CD14-positive monocyte (primary cell): ENCODE measurements around the gene PTCD2. TPM values are rescaled to one million over a fixed set of nuclear protein-coding genes. Genes with fewer than 3 reads are reported as not detected.

Source experiments
- DNase-seq, 3 donors: peaks; one replicate each; pipeline ENCODE4 v3.0.0-alpha.2; 2011 to 2022
- H2AFZ ChIP-seq: 2 replicates; pipeline ENCODE4 v1.6.0; 2012; ENCODE audit warnings: mild to moderate bottlenecking, low read depth, low read length, inconsistent platforms; ENCODE audit not compliant: insufficient read depth, poor library complexity, severe bottlenecking
- H3K27ac ChIP-seq, 2 donors: 1 replicate in 1 of 2; 2 replicates in 1 of 2; pipeline ENCODE4 v1.5.1; 2012 to 2013; ENCODE audit warnings: low read length in 2 of 2, control low read depth in 1 of 2, inconsistent platforms in 1 of 2, low read depth in 1 of 2, mild to moderate bottlenecking in 1 of 2
- H3K27me3 ChIP-seq, 2 donors: one replicate each; pipeline versions ENCODE4 v1.6.0 to v1.6.1; 2011 to 2013; ENCODE audit warnings: low read length in 2 of 2; ENCODE audit not compliant: control insufficient read depth in 2 of 2, insufficient read depth in 2 of 2
- H3K36me3 ChIP-seq, 2 donors: replicated peaks in 1 of 2; 1 replicate in 1 of 2; 2 replicates in 1 of 2; pipeline versions ENCODE4 v1.5.1 to v1.6.1; 2012 to 2013; ENCODE audit warnings: low read length in 2 of 2, control low read depth in 1 of 2, inconsistent platforms in 1 of 2, mild to moderate bottlenecking in 1 of 2; ENCODE audit not compliant: insufficient read depth in 2 of 2, control insufficient read depth in 1 of 2
- H3K4me1 ChIP-seq, 2 donors: 1 replicate in 1 of 2; 2 replicates in 1 of 2; pipeline versions ENCODE4 v1.5.1 to v1.6.1; 2012 to 2013; ENCODE audit warnings: low read length in 2 of 2, control low read depth in 1 of 2, inconsistent platforms in 1 of 2, mild to moderate bottlenecking in 1 of 2, moderate library complexity in 1 of 2; ENCODE audit not compliant: insufficient read depth in 2 of 2, control insufficient read depth in 1 of 2
- H3K4me2 ChIP-seq: replicated peaks from 2 replicates; pipeline ENCODE3; 2012; ENCODE audit warnings: low read length, moderate library complexity, mild to moderate bottlenecking; ENCODE audit not compliant: poor library complexity, severe bottlenecking; ENCODE audit errors: extremely low read depth
- H3K4me3 ChIP-seq, 3 experiments: fragments of 200-600 bp in 1 of 3; sonication (generic) in 1 of 3; replicated peaks in 1 of 3; 1 replicate in 2 of 3; 2 replicates in 1 of 3; pipeline ENCODE4 v1.5.1; 2011 to 2013; ENCODE audit warnings: low read length in 3 of 3, mild to moderate bottlenecking in 3 of 3, control low read depth in 2 of 3, low read depth in 2 of 3, inconsistent platforms in 1 of 3, moderate library complexity in 1 of 3
- H3K79me2 ChIP-seq: 2 replicates; pipeline ENCODE4 v1.6.0; 2012; ENCODE audit warnings: mild to moderate bottlenecking, control low read depth, inconsistent platforms, low read length, moderate library complexity; ENCODE audit not compliant: insufficient read depth
- H3K9ac ChIP-seq: 2 replicates; pipeline ENCODE4 v1.6.0; 2017; ENCODE audit warnings: low read length, mild to moderate bottlenecking; ENCODE audit not compliant: insufficient read depth, poor library complexity, severe bottlenecking
- H3K9me3 ChIP-seq, 2 donors: replicated peaks in 1 of 2; 1 replicate in 1 of 2; 2 replicates in 1 of 2; pipeline versions ENCODE4 v1.5.1 to v1.6.1; 2012 to 2013; ENCODE audit warnings: low read length in 2 of 2, control low read depth in 1 of 2; ENCODE audit not compliant: control insufficient read depth in 1 of 2, insufficient read depth in 1 of 2
- H4K20me1 ChIP-seq: 2 replicates; pipeline ENCODE4 v1.6.0; 2012; ENCODE audit warnings: mild to moderate bottlenecking, low read length, control low read depth, moderate library complexity; ENCODE audit not compliant: insufficient read depth
- H3K27ac Mint-ChIP-seq, 7 donors: one replicate each; pipeline ENCODE4 v1.8.0; 2020; ENCODE audit warnings: mild to moderate bottlenecking in 7 of 7, mixed read lengths in 7 of 7, moderate library complexity in 6 of 7, inconsistent platforms in 2 of 7
- H3K27me3 Mint-ChIP-seq, 3 donors: one replicate each; pipeline ENCODE4 v1.8.0; 2021 to 2022; ENCODE audit warnings: low read depth in 3 of 3, mild to moderate bottlenecking in 3 of 3, mixed read lengths in 3 of 3, moderate library complexity in 3 of 3, inconsistent platforms in 1 of 3
- H3K36me3 Mint-ChIP-seq, 2 donors: one replicate each; pipeline ENCODE4 v1.8.0; 2020; ENCODE audit warnings: mixed read lengths in 2 of 2, inconsistent platforms in 1 of 2, mild to moderate bottlenecking in 1 of 2
- H3K4me1 Mint-ChIP-seq: one replicate; pipeline ENCODE4 v1.8.0; 2020; ENCODE audit warnings: mild to moderate bottlenecking, mixed read lengths
- H3K4me3 Mint-ChIP-seq, 2 donors: one replicate each; pipeline ENCODE4 v1.8.0; 2020; ENCODE audit warnings: mild to moderate bottlenecking in 2 of 2, mixed read lengths in 2 of 2, moderate library complexity in 1 of 2
- H3K9me3 Mint-ChIP-seq, 7 donors: one replicate each; pipeline ENCODE4 v1.8.0; 2020 to 2022; ENCODE audit warnings: mixed read lengths in 7 of 7, mild to moderate bottlenecking in 6 of 7, moderate library complexity in 6 of 7, inconsistent platforms in 2 of 7
- CTCF ChIP-seq: fragments of 200-600 bp; IDR thresholded peaks from one replicate; pipeline ENCODE4 v1.8.0; 2022; ENCODE audit warnings: antibody characterized with exemption, mild to moderate bottlenecking
- WGBS: methylation state at CpG from one replicate; pipeline ENCODE4 v1.1.5; 2013; ENCODE audit warnings: missing lambda C conversion rate; ENCODE audit not compliant: insufficient coverage; 5-methylcytosine and 5-hydroxymethylcytosine counted together
- intact Hi-C, 2 donors: fragments of 100-400 bp; cut with micrococcal nuclease; formaldehyde crosslinking; loops; one replicate each; pipeline versions ENCODE4 v1.15.0 to v1.15.1; 2023
- polyA plus RNA-seq, 3 donors: library from polyadenylated mRNA; depleted of rRNA in 1 of 3; unstranded in 2 of 3; stranded (reverse) in 1 of 3; fragments of 300-500 nt in 2 of 3; fragments of >200 nt in 1 of 3; fragmentation: Illumina TruSeq in 2 of 3; gene quantifications; 1 replicate in 2 of 3; 2 replicates in 1 of 3; pipeline ENCODE4 v1.2.3, GENCODE V29; 2012 to 2021

PTCD2 gene
- polyA plus RNA-seq, 3 donors = 1.6 to 2.2 (median 1.8) TPM

GRCh38 chr5:72387985-72388384 lies 67.8 kb downstream of the PTCD2 start:
- Histone ChIP-seq H3K27me3 (no peaks in the 10 kb centered on the region), H3K4me3 (no peak overlapping the region), H3K9ac (no peak overlapping the region), H3K36me3 (no peaks in the 10 kb centered on the region), H3K4me1 (peaks cover 72 to 78% of the 10 kb centered on the region in 2 donors), H2AFZ (no peak overlapping the region), H3K27ac (no peak overlapping the region), H4K20me1 (no peaks in the 10 kb centered on the region), H3K9me3 (no peaks in the 10 kb centered on the region), H3K4me2 (no peak overlapping the region), H3K79me2 (no peaks in the 10 kb centered on the region)
- Mint-ChIP-seq H3K4me3 (no peak overlapping the region), H3K36me3 (no peaks in the 10 kb centered on the region), H3K27ac (no peak overlapping the region), H3K9me3 (no peaks in the 10 kb centered on the region), H3K4me1 (peaks cover 73% of the 10 kb centered on the region), H3K27me3 (peaks cover 0 to 2% (median 0%) of the 10 kb centered on the region in 3 donors)
- 78% methylated on average over 2 of the region's 3 CpGs for WGBS
- TF ChIP-seq CTCF = no peak
- DNase-seq = no peak
- intact Hi-C loops = no loop called here

- Mint-ChIP-seq H3K27ac (peak overlapping the region in 1 of 7 donors; percentile 79), H3K36me3 (no peaks in the 10 kb centered on the region), H3K27me3 (peaks cover 0 to 2% (median 0%) of the 10 kb centered on the region in 3 donors), H3K4me3 (no peak overlapping the region), H3K9me3 (no peaks in the 10 kb centered on the region), H3K4me1 (peaks cover 77% of the 10 kb centered on the region)
- no peak overlapping the region for H3K4me3 ChIP-seq
- WGBS = 88% methylated on average over 7 of the region's 8 CpGs
- no peaks in the 10 kb centered on the region for H4K20me1 ChIP-seq
- no peak overlapping the region for H3K9ac ChIP-seq
- no peaks in the 10 kb centered on the region for H3K9me3 ChIP-seq
- H3K4me1 ChIP-seq = peaks cover 76 to 85% of the 10 kb centered on the region in 2 donors
- intact Hi-C loops = no loop called here
- H3K4me2 ChIP-seq = no peak overlapping the region
- H3K36me3 ChIP-seq = no peaks in the 10 kb centered on the region
- H3K27me3 ChIP-seq = no peaks in the 10 kb centered on the region
- no peak for TF ChIP-seq CTCF
- DNase-seq = no peak
- no peak overlapping the region for H3K27ac ChIP-seq
- H2AFZ ChIP-seq = no peak overlapping the region
- H3K79me2 ChIP-seq = no peaks in the 10 kb centered on the region
Observed at GRCh38 chr5:72388646-72389045, 68.5 kb downstream of the PTCD2 start.
